Activated naive CD4-positive, alpha-beta T cell treated with anti-CD3 and anti-CD28 coated beads, Interleukin-2, amount 50 U/mL, for 72 hours (primary cell): Measurements from ENCODE around the gene IFFO2. TPM values are rescaled to one million over a fixed set of nuclear protein-coding genes. Genes with fewer than 3 reads are reported as not detected.

Experiments
- ATAC-seq, 2 donors: fragments of 150-1000 bp; cut with Tn5 transposase; 2 replicates each; pipeline ENCODE4 v1.10.0; 2021; ENCODE audit warnings: mild to moderate bottlenecking in 2 of 2, moderate library complexity in 2 of 2
- DNase-seq, 2 donors: peaks; one replicate each; pipeline ENCODE4 v3.0.0; 2021 to 2022; ENCODE audit warnings: low spot score in 2 of 2
- H3K27ac Mint-ChIP-seq, 2 donors: one replicate each; pipeline ENCODE4 v1.8.0; 2022; ENCODE audit warnings: mild to moderate bottlenecking in 2 of 2, mixed read lengths in 2 of 2
- H3K36me3 Mint-ChIP-seq, 2 donors: one replicate each; pipeline ENCODE4 v1.8.0; 2022; ENCODE audit warnings: mixed read lengths in 2 of 2
- H3K9me3 Mint-ChIP-seq, 2 donors: one replicate each; pipeline ENCODE4 v1.8.0; 2022; ENCODE audit warnings: mixed read lengths in 2 of 2
- total RNA-seq, 2 donors: library from RNA; stranded (reverse); gene quantifications; one replicate each; pipeline ENCODE4 v1.2.3, GENCODE V29; 2022

Gene IFFO2
- total RNA-seq, 2 donors from 2014 or later, result 27.3 to 41.7 TPM

DNA sequence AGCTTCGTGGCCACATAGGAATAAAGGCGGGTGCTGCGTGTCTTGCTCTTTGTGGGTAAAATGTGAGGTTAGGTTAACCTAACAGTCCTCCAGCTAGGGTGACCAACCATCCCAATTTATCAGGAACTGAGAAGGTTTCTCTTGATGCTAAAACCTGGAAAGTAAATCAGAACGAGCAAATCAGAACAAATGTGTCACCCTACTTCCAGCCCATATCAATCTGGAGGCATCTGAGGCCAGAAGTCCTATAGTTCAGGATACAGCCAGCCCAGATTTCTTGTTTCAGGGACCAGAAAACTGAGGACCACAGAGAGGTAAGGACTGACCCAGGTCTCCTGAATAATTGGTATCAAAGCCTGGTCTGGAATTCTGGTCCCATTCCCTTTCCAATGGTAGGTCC is 3.1 kb upstream of the IFFO2 start:
- H3K9me3 Mint-ChIP-seq, result no peaks in the 10 kb centered on the region
- H3K27ac Mint-ChIP-seq, result no peak overlapping the region
- no peak for ATAC-seq
- no peak for DNase-seq
- peaks cover 7 to 8% of the 10 kb centered on the region in 2 donors for H3K36me3 Mint-ChIP-seq

DNA sequence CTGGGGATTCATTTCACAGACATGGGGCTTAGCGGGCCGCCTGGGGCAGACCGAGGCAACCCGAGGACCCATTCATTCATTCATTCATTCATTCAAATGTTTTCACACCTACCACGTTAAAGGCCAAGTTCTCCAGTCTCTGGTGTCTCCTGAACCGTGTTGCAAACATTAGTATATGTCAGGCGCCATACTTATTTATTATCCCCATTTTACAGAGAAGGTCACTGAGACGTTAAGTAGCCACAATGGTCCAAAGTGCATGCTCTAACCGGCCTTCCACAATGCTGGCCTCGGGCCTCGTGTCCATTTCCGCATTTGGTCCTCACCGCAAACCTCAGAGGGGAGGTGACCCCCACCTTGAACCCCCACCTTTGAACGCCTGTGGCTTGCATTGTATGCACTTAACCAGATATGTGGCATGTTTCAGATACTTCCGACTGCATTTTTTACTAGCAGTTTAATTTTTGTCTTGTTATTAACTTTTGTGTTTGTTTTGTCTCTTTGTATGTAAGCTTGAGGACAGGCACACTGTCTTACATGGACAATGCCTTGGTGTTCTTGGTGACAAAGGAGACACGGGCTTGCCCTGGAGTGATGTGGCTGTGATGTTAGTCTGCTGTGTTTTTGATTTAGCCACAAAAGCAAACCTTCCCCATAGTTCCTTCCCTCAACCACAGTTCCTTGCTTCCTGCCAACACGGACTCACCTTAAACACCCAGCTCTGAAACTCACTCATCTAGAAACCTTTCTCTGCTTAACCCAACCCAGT is 1.2 kb upstream of the IFFO2 start:
- H3K27ac Mint-ChIP-seq, result peak overlapping the region; percentile 76 to 87
- DNase-seq (no peak), ATAC-seq (peak; percentile 8 to 46)
- peaks cover 21 to 22% of the 10 kb centered on the region in 2 donors for H3K36me3 Mint-ChIP-seq
- H3K9me3 Mint-ChIP-seq, result no peaks in the 10 kb centered on the region

DNA sequence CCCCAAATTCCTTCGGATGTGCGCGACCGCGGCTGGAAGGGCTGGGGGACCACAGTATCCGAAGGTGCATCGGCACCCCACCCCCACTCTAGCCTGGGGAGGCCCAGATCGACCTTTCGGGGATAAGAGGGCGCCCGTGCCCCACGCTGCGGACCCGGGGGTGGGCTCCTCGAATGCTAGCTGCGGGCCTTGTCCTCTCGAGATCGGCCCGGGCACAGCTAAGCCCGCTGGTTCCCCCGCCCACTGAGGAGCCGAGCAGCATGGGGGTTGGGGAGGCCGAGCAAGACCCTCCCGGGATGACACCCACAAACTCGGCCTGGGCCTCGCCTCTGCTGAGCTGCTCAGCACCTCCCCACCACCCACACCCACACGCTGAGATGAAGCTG is 653 bp upstream of the IFFO2 start:
- H3K36me3 Mint-ChIP-seq, result peaks cover 26% of the 10 kb centered on the region in 2 donors
- DNase-seq (no peak), ATAC-seq (no peak)
- H3K9me3 Mint-ChIP-seq, result no peaks in the 10 kb centered on the region
- peak overlapping the region; percentile 76 to 84 for H3K27ac Mint-ChIP-seq

DNA sequence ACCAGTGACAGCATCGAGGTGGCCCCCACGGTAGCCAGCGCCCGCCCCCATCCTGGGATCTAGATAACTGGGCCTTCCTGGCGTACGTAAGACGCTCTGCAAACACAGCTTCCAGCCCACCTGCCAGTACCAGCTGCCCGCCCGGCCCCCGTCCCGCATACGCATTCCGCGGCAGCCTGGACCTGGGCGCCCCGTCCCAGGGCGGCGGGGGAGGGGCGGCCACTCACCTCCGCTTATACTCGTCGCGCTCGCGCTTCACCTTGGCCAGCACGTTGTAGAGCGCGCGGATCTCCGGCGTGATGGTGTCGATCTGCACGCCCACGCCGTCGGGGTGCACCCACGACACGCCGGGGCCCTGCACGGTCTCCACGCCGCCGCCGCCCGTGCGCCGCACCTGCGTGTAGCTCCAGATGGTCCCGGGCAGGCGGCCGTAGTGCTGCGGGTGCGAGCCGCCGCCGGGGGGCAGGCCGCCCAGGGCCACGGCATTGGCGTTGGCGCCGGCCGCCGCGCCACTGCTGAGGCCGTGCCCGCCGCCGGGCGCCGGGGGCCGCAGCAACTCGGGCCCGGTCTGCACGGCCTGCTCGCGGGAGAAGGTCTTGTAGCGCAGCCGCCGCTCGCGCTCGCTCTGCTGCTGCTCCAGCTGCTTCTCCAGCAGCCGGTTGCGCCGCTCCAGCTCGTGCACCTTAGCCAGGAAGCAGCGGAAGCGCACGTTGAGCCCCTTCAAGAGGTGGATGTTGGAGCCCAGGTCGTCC is 859 bp downstream of the IFFO2 start:
- Mint-ChIP-seq H3K36me3 (peaks cover 26% of the 10 kb centered on the region in 2 donors), H3K27ac (peak overlapping the region in 1 of 2 donors; percentile 96), H3K9me3 (no peaks in the 10 kb centered on the region)
- ATAC-seq (peak in 1 of 2 donors; percentile 4), DNase-seq (peak; percentile 51 to 66)

DNA sequence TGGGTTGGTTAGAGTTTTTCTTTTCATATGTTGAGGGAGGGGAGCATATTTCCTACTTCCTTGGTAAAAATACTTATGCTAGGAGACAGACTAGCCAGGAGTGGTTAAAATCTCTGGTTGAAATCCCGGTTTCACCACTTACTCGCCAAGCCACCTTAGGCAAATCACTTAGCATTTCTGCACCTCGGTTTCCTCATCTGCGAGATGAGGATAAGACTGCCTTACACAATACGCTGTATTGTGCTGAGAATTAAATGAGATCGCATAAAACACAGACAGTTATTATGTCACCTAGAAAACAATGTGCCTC is 1.4 kb downstream of the IFFO2 start:
- peaks cover 26 to 30% of the 10 kb centered on the region in 2 donors for H3K36me3 Mint-ChIP-seq
- DNase-seq (no peak), ATAC-seq (no peak)
- peak overlapping the region; percentile 90 to 96 for H3K27ac Mint-ChIP-seq
- H3K9me3 Mint-ChIP-seq, result no peaks in the 10 kb centered on the region

DNA sequence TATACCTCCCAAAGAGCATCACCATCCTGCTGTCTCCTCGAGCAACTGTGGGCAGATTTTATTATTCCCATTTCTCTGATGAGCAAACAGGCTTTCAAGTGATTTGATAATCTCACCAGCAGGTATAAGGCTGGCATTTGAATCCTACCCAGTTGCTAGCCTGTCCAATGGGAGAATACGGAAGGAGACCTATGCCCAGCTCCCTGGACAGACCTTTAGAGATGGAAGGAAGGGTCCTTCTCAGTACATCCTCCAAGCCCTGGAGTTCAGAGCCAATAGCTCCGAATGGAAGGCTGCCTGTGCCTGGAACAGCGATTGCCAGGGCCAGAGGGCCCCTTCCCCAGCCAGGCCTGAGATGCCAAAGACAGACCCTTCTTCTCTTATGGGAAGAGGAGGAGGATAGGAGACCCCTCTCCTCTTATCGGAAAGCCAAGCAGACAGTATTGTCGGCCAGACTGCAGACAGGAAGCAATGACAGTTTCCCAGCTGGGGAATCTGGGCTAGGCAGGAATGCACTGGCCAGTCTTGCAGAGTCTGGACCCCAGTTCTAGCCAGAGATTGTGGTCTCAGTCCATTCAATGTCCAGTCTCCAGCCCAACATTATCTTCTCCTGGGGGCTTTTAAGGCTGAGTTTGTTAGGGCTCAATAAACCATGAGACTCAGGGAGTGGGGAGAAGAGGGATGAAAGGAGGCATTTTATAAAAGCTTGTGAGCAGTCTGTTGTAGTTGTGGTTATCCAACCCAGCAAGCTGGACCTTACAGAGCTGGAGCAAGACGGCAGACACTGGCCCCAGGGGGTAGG is 2.0 kb downstream of the IFFO2 start:
- Mint-ChIP-seq H3K36me3 (peaks cover 26 to 37% of the 10 kb centered on the region in 2 donors), H3K9me3 (no peaks in the 10 kb centered on the region), H3K27ac (peak overlapping the region; percentile 90 to 96)
- no peak for DNase-seq
- ATAC-seq, result no peak

DNA sequence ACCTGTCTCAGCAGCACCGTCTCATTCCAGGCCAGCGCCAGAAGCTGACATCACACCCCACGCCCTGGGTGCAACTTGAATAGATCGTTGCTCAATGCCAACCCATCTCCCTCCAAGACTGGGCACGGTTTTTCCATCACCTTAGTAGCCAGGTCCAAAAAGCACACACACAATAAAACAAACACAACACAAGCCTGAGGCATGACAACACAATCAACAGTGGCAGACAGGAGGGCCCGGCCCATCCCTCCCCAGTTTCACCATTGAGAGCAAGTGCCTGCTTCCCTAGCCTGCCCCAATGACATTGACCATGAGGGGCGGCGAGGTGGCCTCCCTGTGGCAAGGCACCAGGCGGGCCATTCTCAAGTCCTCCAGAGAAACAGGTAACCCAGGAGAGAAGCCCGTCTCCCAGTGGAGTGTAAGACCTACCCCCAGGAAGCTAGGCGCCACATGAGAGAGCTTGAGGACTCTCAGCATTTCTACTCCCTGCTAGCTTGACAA is 2.7 kb downstream of the IFFO2 start:
- H3K36me3 Mint-ChIP-seq, result peaks cover 26 to 38% of the 10 kb centered on the region in 2 donors

DNA sequence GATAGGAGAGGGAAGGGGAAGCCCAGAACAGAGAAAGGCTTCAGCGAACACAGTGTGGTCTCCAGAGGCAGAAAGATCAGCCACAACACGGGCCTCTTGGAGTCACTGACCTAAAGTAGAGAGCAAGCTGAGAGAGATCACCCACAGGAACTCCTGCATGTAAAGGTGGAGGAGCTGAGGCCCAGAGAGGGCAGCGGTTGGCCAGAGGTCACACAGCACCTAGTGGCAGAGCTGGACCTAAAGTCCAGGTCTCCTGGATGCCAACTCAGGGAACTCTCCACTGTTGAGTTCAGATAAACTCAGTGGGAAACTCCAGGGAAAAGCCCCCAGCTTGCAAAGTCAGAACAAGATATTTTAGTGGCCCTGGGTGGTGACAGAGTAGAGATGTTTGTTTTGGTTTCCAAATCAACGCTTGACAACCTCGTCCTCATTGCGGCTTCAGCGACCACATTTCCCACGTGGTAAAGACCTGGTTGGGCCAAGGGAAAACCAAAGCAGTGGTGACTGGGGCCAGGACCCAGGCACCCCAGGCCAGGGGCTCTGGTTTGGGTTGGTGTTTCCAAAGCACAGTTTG is 4.6 kb downstream of the IFFO2 start:
- peak; percentile 82 to 93 for DNase-seq
- Mint-ChIP-seq H3K9me3 (no peaks in the 10 kb centered on the region), H3K27ac (peak overlapping the region; percentile 96 to 98), H3K36me3 (peaks cover 26 to 49% of the 10 kb centered on the region in 2 donors)
- ATAC-seq, result peak; percentile 68

More for the DNA sequence above, 2.7 kb downstream of the IFFO2 start:
- Mint-ChIP-seq H3K27ac (peak overlapping the region; percentile 19 to 96), H3K9me3 (no peaks in the 10 kb centered on the region)
- no peak for ATAC-seq
- no peak for DNase-seq

DNA sequence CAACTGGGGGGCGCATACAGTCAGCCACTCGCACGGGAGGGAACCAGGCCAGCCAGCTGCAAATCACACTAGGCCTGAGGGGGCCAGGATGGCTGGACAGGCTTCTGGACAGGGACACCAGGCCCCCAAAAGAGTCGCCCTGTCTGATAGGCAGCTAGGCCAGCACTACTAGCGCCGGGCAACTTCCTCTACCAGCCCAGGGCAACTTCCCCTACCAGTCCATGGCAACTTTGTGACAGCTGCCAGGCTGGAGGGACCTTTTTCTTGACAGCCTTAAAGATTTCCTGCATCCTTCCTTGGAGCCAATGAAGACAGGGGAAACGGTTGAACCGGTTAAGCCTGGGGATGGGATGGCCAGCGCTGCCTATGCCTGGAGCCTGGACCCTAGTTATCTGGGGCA is 5.1 kb downstream of the IFFO2 start:
- H3K27ac Mint-ChIP-seq, result peak overlapping the region; percentile 96 to 98

DNA sequence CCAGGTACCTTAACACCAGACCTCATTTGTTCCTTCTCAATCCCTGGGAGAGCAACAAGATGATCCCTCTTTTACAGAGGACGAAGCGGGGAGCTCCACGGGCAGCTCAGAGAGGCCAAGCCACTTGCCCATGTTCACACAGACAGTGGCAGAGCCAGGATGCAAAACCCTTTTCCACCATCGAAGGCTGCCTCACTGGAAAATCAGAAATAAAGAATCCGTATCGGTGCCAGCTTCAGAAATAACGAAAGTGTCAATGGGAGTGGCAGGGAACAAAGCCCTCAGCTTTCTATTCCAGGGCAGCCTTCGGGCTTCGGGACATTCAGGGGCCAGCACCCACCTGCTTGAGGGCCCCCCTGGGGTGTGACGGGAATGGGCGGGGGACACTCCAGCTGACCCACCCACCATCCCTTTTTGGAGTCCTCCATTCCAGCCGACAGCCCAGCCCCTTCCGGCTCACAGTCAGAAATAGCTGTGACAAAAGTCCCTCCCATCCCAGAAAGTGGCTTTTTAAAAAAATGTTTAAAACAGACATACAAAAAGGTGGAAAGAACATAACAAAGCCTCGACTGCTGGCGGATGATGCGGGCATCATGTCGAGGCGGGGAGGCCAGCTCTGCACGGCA is 6.0 kb downstream of the IFFO2 start:
- H3K27ac Mint-ChIP-seq, result peak overlapping the region; percentile 96 to 98
- peaks cover 26 to 49% of the 10 kb centered on the region in 2 donors for H3K36me3 Mint-ChIP-seq
- no peaks in the 10 kb centered on the region for H3K9me3 Mint-ChIP-seq
- ATAC-seq, result peak in 1 of 2 donors; percentile 17
- DNase-seq, result peak; percentile 40 to 65

More for the DNA sequence above, 5.1 kb downstream of the IFFO2 start:
- Mint-ChIP-seq H3K36me3 (peaks cover 26 to 49% of the 10 kb centered on the region in 2 donors), H3K9me3 (no peaks in the 10 kb centered on the region)
- ATAC-seq (peak in 1 of 2 donors; percentile 1), DNase-seq (no peak)

DNA sequence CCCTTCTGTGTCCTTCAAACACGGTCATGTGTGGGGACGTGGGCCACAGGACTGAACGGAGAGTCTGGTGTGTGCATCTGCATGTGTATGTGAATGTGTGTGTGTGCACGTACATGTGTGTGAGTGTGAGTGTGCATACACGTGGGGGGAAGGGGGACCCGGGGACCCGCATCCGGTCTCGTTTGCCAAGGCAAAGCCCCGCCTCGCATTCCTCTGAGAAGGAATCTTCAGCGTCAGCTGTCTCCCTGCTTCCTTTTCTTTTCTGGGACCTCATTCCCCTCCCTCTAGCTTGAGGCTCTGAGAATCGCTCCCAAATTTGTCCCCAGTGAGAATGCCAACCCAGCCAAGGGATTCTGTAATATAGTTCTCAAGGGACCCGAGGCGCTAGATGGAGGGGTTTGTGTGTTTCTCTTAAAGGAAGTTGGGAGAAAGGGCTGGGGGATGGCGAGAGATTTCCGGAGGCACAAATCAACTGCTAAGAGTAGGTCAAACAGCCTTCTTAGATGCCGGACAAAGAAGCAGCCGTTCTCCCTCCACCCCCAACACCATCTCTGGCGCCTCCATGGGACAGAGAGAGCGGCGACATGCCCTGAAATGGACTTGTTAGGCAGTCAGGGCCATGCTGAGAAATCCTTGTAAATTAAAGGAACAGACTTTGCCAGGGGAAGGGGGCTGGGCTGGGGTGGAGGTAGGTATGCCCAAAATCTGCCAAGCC is 6.6 kb downstream of the IFFO2 start:
- H3K36me3 Mint-ChIP-seq, result peaks cover 21 to 44% of the 10 kb centered on the region in 2 donors
- peak overlapping the region; percentile 96 to 98 for H3K27ac Mint-ChIP-seq
- DNase-seq, result no peak
- H3K9me3 Mint-ChIP-seq, result no peaks in the 10 kb centered on the region
- no peak for ATAC-seq

DNA sequence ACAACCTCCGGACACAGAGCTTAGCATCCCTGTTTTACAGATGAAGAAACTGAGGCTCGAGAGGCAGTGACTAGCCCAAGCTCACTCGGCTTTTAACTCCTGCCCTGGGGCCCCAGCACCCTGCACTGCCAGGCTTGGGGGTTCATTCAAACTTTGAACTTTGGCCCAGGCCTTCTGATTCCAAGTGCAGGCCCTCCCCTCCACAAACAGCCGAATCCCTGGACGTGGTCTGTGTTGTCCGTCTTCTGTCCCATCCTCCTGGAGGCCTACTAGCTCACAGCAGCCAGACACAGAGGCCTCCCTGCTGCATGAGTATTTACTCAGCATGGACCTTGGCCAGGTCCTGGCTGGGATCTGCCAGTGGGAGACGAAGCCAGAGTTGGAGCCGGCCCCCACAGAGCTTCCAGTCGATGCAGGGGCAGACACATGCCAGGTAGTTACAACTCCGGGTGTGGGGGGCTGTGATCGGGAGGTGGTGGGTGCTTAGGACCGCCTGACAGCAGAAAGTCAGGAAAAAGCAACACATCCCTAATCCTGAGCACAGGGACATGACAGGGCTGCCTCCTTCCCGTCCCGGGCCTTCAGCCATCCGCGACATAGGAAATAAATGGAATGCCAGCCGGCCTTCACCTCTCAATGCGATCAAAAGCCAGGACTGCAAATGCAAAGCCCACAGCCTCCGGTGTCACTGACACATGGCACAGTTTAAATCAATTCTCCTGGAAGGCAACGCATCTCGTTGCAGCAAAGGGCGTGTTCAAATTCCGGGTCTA is 7.4 kb downstream of the IFFO2 start:
- H3K9me3 Mint-ChIP-seq, result no peaks in the 10 kb centered on the region
- H3K27ac Mint-ChIP-seq, result peak overlapping the region; percentile 96 to 98
- ATAC-seq (no peak), DNase-seq (no peak)
- H3K36me3 Mint-ChIP-seq, result peaks cover 14 to 38% of the 10 kb centered on the region in 2 donors

DNA sequence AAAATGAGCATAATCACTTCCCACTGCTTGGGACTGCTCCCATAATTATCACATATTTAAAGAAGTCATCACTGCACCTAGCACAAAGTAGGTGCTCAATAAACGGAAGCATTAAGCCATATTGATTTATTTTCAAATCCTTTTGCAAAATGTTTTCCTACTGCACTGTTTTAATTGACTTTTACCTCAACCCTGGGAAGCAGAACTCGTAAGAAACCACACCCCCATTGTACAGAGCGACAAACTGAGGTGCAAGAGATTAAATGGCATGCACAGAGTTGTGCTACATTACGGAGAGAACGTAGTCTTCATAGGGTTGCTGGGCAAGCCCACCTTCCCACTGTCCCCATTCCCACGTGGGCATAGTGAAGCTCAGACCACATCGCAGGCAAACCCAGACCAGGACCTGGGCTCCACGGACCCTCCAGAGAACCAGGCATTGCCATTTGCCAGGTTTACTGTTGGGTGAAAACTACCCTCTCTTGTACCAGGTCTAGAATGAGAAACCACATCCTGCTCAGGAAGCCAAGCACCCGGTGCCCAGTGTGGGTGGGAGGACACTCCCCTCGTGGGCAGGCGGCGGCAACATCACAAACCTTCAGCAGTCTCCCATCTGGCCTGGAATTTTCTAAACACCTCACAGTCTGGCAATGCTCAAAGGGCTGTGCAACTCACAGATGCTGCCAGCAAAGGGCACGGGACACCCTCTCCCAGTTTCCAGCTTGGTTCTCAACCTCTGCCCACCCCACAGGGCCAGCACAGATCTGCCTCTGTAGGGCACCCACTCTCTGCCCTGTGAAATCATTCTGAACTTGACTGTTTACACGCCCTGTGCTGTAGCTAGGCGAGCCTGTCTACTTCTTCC is 8.2 kb downstream of the IFFO2 start:
- ATAC-seq (peak in 1 of 2 donors; percentile 16), DNase-seq (peak in 1 of 2 donors; percentile 72)
- Mint-ChIP-seq H3K36me3 (peaks cover 6 to 38% of the 10 kb centered on the region in 2 donors), H3K9me3 (no peaks in the 10 kb centered on the region), H3K27ac (peak overlapping the region; percentile 96 to 98)

DNA sequence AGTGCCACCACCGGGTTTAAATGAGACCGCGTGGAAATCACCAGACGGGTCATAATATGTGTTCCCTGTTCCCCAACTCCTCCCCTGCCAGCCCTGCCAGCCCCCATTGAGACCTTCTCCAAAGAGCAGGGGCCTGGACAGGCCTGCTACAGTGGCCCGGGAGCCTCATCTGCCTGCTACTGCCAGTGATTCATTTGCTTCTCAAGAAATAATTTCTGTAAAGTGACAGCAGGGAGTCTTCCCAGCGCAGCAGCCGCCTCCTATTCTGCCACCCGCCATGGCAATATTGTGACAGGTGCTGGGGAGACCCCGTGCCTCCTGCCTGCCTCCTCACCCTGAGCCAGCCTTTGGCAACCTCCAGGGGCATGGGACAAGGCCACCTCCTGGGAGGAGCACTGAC is 8.9 kb downstream of the IFFO2 start:
- Mint-ChIP-seq H3K36me3 (peaks cover 3 to 35% of the 10 kb centered on the region in 2 donors), H3K27ac (peak overlapping the region; percentile 88 to 96), H3K9me3 (no peaks in the 10 kb centered on the region)
- DNase-seq, result no peak
- no peak for ATAC-seq
